Parathyroid adenoma (tissue), 2 donors: ENCODE data around the gene TIMP3.

ENCODE experiments used
- H2AFZ ChIP-seq: fragments of 300-600 bp; sonication (generic); one replicate; pipeline ENCODE4 v1.7.0; 2017; ENCODE audit warnings: antibody characterized with exemption, mild to moderate bottlenecking
- H3K27ac ChIP-seq: fragments of 300-600 bp; sonication (generic); one replicate; pipeline ENCODE4 v1.7.0; 2017
- H3K27me3 ChIP-seq: fragments of 300-600 bp; sonication (generic); one replicate; pipeline ENCODE4 v1.7.0; 2017; ENCODE audit warnings: low read length; ENCODE audit not compliant: control insufficient read depth, insufficient read depth
- H3K36me3 ChIP-seq: fragments of 300-600 bp; sonication (generic); one replicate; pipeline ENCODE4 v1.7.0; 2017; ENCODE audit warnings: low read length; ENCODE audit not compliant: control insufficient read depth, insufficient read depth
- H3K4me1 ChIP-seq: fragments of 300-600 bp; sonication (generic); one replicate; pipeline ENCODE4 v1.7.0; 2017; ENCODE audit warnings: control low read depth
- H3K4me2 ChIP-seq: fragments of 300-600 bp; sonication (generic); one replicate; pipeline ENCODE4 v1.7.0; 2017; ENCODE audit warnings: low read length
- H3K4me3 ChIP-seq: fragments of 300-600 bp; sonication (generic); one replicate; pipeline ENCODE4 v1.7.0; 2017; ENCODE audit warnings: low read depth, low read length
- H3K79me2 ChIP-seq: fragments of 300-600 bp; sonication (generic); one replicate; pipeline ENCODE4 v1.7.0; 2017; ENCODE audit warnings: control low read depth
- H3K9ac ChIP-seq: fragments of 300-600 bp; sonication (generic); one replicate; pipeline ENCODE4 v1.7.0; 2017; ENCODE audit warnings: mild to moderate bottlenecking
- H3K9me3 ChIP-seq: fragments of 300-600 bp; sonication (generic); one replicate; pipeline ENCODE4 v1.7.0; 2017; ENCODE audit warnings: low read length; ENCODE audit not compliant: control insufficient read depth
- TF ChIP-seq, protein P1 (sequence below): fragments of 300-600 bp; sonication (generic); IDR thresholded peaks from one replicate; pipeline ENCODE4 v1.7.0; 2017; ENCODE audit warnings: antibody characterized with exemption, mild to moderate bottlenecking
- donor health status: primary hyperparathyroidism.

The TIMP3 gene

GRCh38 chr22:32828150-32828549 lies 26.6 kb downstream of the TIMP3 start:
- H3K79me2 ChIP-seq: peaks cover 5% of the 10 kb centered on the region
- no peaks in the 10 kb centered on the region for H3K9me3 ChIP-seq
- H3K27ac ChIP-seq: peak overlapping the region; percentile 12
- no peak overlapping the region for H3K4me3 ChIP-seq
- no peak overlapping the region for H3K9ac ChIP-seq
- TF ChIP-seq, protein P1, sequence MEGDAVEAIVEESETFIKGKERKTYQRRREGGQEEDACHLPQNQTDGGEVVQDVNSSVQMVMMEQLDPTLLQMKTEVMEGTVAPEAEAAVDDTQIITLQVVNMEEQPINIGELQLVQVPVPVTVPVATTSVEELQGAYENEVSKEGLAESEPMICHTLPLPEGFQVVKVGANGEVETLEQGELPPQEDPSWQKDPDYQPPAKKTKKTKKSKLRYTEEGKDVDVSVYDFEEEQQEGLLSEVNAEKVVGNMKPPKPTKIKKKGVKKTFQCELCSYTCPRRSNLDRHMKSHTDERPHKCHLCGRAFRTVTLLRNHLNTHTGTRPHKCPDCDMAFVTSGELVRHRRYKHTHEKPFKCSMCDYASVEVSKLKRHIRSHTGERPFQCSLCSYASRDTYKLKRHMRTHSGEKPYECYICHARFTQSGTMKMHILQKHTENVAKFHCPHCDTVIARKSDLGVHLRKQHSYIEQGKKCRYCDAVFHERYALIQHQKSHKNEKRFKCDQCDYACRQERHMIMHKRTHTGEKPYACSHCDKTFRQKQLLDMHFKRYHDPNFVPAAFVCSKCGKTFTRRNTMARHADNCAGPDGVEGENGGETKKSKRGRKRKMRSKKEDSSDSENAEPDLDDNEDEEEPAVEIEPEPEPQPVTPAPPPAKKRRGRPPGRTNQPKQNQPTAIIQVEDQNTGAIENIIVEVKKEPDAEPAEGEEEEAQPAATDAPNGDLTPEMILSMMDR: peak; percentile 11
- no peaks in the 10 kb centered on the region for H3K36me3 ChIP-seq
- peaks cover 16% of the 10 kb centered on the region for H3K4me1 ChIP-seq
- no peak overlapping the region for H2AFZ ChIP-seq
- no peaks in the 10 kb centered on the region for H3K27me3 ChIP-seq
- H3K4me2 ChIP-seq: no peak overlapping the region

DNA sequence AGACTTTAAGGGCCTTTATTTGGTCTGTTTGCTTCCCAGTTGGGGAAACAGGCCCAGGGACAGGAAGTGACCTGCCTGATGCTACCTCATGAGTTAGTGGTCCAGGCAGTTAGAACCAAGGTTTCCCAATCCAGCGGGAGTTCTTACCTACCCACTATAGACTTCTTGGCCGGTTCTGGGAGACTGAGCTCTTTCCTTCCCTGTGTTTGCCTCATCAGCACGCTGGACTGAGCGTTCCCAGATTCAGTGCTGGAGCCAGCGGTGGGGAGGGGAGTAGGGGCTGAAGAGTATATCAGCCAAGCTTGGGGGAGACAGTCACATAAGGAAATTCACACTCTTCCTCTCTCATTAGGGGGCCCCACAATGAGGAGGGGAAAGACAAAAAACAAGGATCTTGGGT lies 27.1 kb downstream of the TIMP3 start:
- Histone ChIP-seq H3K36me3 (no peaks in the 10 kb centered on the region), H3K79me2 (peaks cover 2% of the 10 kb centered on the region), H3K4me2 (no peak overlapping the region), H2AFZ (no peak overlapping the region), H3K9me3 (no peaks in the 10 kb centered on the region), H3K4me1 (peaks cover 16% of the 10 kb centered on the region), H3K4me3 (no peak overlapping the region), H3K27ac (no peak overlapping the region), H3K9ac (no peak overlapping the region), H3K27me3 (no peaks in the 10 kb centered on the region)
- TF ChIP-seq, protein P1: no peak

DNA sequence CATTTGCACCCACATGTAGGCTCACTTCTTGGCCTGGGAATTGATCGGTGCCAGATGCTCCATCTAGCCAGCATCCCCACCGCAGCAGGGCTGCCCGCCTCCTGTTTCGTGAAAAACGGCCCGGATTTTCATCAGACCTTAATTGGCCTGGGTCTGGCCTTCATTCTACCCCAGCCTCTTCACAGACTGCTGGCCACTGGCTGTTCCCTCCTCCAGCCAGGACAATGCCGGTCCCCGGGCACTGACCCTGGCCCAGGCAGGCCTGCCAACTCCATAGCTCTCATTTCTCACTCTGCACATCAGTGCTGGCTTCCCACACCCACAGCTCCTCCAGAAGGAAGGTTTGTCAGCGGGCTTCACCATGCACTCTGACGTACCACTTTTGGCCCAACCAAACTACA lies 27.9 kb downstream of the TIMP3 start:
- no peak overlapping the region for H3K27ac ChIP-seq
- H3K79me2 ChIP-seq: peaks cover 2% of the 10 kb centered on the region
- H3K9me3 ChIP-seq: no peaks in the 10 kb centered on the region
- no peak overlapping the region for H3K9ac ChIP-seq
- H3K36me3 ChIP-seq: no peaks in the 10 kb centered on the region
- H3K27me3 ChIP-seq: no peaks in the 10 kb centered on the region
- TF ChIP-seq, protein P1: no peak
- no peak overlapping the region for H3K4me2 ChIP-seq
- H3K4me1 ChIP-seq: peaks cover 16% of the 10 kb centered on the region
- H3K4me3 ChIP-seq: no peak overlapping the region
- H2AFZ ChIP-seq: no peak overlapping the region

- H3K4me3 ChIP-seq: no peak overlapping the region
- no peak overlapping the region for H3K4me2 ChIP-seq
- H3K4me1 ChIP-seq: peaks cover 16% of the 10 kb centered on the region
- H3K36me3 ChIP-seq: no peaks in the 10 kb centered on the region
- H3K27me3 ChIP-seq: no peaks in the 10 kb centered on the region
- TF ChIP-seq, protein P1: no peak
- H3K9ac ChIP-seq: no peak overlapping the region
- H3K9me3 ChIP-seq: no peaks in the 10 kb centered on the region
- H3K79me2 ChIP-seq: peaks cover 5% of the 10 kb centered on the region
- peak overlapping the region; percentile 52 for H3K27ac ChIP-seq
- no peak overlapping the region for H2AFZ ChIP-seq
Measured at GRCh38 chr22:32830473-32830872, 29.0 kb downstream of the TIMP3 start.

DNA sequence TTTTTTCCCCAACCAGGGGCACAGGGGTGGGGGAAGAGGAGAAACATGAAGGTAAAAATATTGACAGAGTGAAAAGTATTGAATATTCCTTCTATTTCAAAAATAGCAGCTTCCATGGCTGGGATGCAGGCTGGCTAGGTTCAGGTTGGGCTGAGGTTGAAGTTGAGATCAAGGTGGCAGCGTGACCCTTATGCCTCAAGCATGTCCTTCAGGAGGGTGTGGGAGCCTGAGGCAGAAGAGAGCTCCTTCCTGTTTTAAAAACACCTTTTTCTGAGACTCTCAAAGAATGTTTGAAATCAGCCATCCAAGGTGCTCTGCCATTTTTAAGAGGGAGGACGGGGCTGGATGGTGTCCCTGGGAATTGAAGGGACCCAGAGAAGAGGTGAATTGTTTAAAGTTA lies 29.5 kb downstream of the TIMP3 start:
- Histone ChIP-seq H3K4me2 (no peak overlapping the region), H2AFZ (no peak overlapping the region), H3K27ac (peak overlapping the region; percentile 52), H3K4me3 (no peak overlapping the region), H3K27me3 (no peaks in the 10 kb centered on the region), H3K79me2 (peaks cover 8% of the 10 kb centered on the region), H3K36me3 (no peaks in the 10 kb centered on the region), H3K4me1 (peaks cover 20% of the 10 kb centered on the region), H3K9ac (no peak overlapping the region), H3K9me3 (no peaks in the 10 kb centered on the region)
- TF ChIP-seq, protein P1: no peak
